ENCODE measurements around the gene PAM. TPM values are rescaled to one million over a fixed set of nuclear protein-coding genes. Genes with fewer than 3 reads are reported as not detected.

The PAM gene
- total and polyA plus RNA-seq, 5 experiments from 2014 or later: 8.0 to 15.9 (median 9.7) TPM

- DNase-seq: no peak
- no peak for ATAC-seq
- peaks cover 0 to 5% (median 5%) of the 10 kb centered on the region in 3 donors for H3K36me3 Mint-ChIP-seq
- no peaks in the 10 kb centered on the region for H3K27me3 Mint-ChIP-seq
- H3K4me1 Mint-ChIP-seq: no peaks in the 10 kb centered on the region
- no peak overlapping the region for H3K4me3 Mint-ChIP-seq
- H3K9me3 Mint-ChIP-seq: peaks cover 0 to 4% (median 0%) of the 10 kb centered on the region in 9 donors
- H3K27ac Mint-ChIP-seq: no peak overlapping the region
- POLR2A ChIA-PET: no interaction called here
Observed at GRCh38 chr5:102876610-102877009, 121.5 kb downstream of the PAM start.

GRCh38 chr5:102879741-102880140, 124.6 kb downstream of the PAM start:
- POLR2A ChIA-PET: no interaction called here
- DNase-seq: no peak
- H3K4me3 Mint-ChIP-seq: no peak overlapping the region
- no peaks in the 10 kb centered on the region for H3K27me3 Mint-ChIP-seq
- peak overlapping the region in 1 of 10 donors; percentile 72 for H3K27ac Mint-ChIP-seq
- H3K4me1 Mint-ChIP-seq: no peaks in the 10 kb centered on the region
- H3K9me3 Mint-ChIP-seq: peaks cover 0 to 4% (median 0%) of the 10 kb centered on the region in 9 donors
- no peak for ATAC-seq
- H3K36me3 Mint-ChIP-seq: peaks cover 0 to 5% (median 3%) of the 10 kb centered on the region in 3 donors

GRCh38 chr5:102886586-102886985, 131.5 kb downstream of the PAM start:
- POLR2A ChIA-PET: no interaction called here
- H3K36me3 Mint-ChIP-seq: peaks cover 0 to 2% (median 0%) of the 10 kb centered on the region in 3 donors

GRCh38 chr5:102888483-102888882, 133.4 kb downstream of the PAM start:
- H3K9me3 Mint-ChIP-seq: no peaks in the 10 kb centered on the region
- ATAC-seq (no peak), DNase-seq (no peak)
- peak overlapping the region in 3 of 10 donors; percentile 37 to 52 (median 49) for H3K4me3 Mint-ChIP-seq
- H3K27ac Mint-ChIP-seq: peak overlapping the region in 1 of 10 donors; percentile 76
- H3K27me3 Mint-ChIP-seq: no peaks in the 10 kb centered on the region
- peaks cover 0 to 23% (median 7%) of the 10 kb centered on the region in 4 donors for H3K4me1 Mint-ChIP-seq
- peaks cover 0 to 2% (median 0%) of the 10 kb centered on the region in 3 donors for H3K36me3 Mint-ChIP-seq
- POLR2A ChIA-PET: no interaction called here

More at GRCh38 chr5:102886586-102886985, 131.5 kb downstream of the PAM start:
- no peak overlapping the region for H3K4me3 Mint-ChIP-seq
- H3K9me3 Mint-ChIP-seq: no peaks in the 10 kb centered on the region
- H3K4me1 Mint-ChIP-seq: peaks cover 0 to 23% (median 7%) of the 10 kb centered on the region in 4 donors
- ATAC-seq (no peak), DNase-seq (no peak)
- no peaks in the 10 kb centered on the region for H3K27me3 Mint-ChIP-seq
- H3K27ac Mint-ChIP-seq: no peak overlapping the region

- no peaks in the 10 kb centered on the region for H3K9me3 Mint-ChIP-seq
Observed at GRCh38 chr5:102889033-102889432, 133.9 kb downstream of the PAM start.

GRCh38 chr5:102890133-102890532, 135.0 kb downstream of the PAM start:
- Mint-ChIP-seq H3K9me3 (no peaks in the 10 kb centered on the region), H3K36me3 (peaks cover 0 to 2% (median 0%) of the 10 kb centered on the region in 3 donors), H3K4me3 (no peak overlapping the region), H3K27me3 (peaks cover 0 to 8% (median 0%) of the 10 kb centered on the region in 5 donors), H3K27ac (no peak overlapping the region), H3K4me1 (peaks cover 0 to 23% (median 8%) of the 10 kb centered on the region in 4 donors)
- ATAC-seq: no peak
- POLR2A ChIA-PET: no interaction called here
- DNase-seq: no peak

More at GRCh38 chr5:102889033-102889432, 133.9 kb downstream of the PAM start:
- no peak for ATAC-seq
- POLR2A ChIA-PET: no interaction called here
- no peak overlapping the region for H3K4me3 Mint-ChIP-seq
- DNase-seq: no peak
- H3K4me1 Mint-ChIP-seq: peaks cover 0 to 23% (median 8%) of the 10 kb centered on the region in 4 donors
- H3K27me3 Mint-ChIP-seq: peaks cover 0 to 3% (median 0%) of the 10 kb centered on the region in 5 donors
- peak overlapping the region in 1 of 10 donors; percentile 72 for H3K27ac Mint-ChIP-seq
- peaks cover 0 to 2% (median 0%) of the 10 kb centered on the region in 3 donors for H3K36me3 Mint-ChIP-seq

- Mint-ChIP-seq H3K4me3 (no peak overlapping the region), H3K9me3 (no peaks in the 10 kb centered on the region), H3K27ac (no peak overlapping the region), H3K27me3 (peaks cover 0 to 8% (median 0%) of the 10 kb centered on the region in 5 donors), H3K4me1 (peaks cover 0 to 23% (median 8%) of the 10 kb centered on the region in 4 donors), H3K36me3 (peaks cover 0 to 2% (median 0%) of the 10 kb centered on the region in 3 donors)
- ATAC-seq (no peak), DNase-seq (no peak)
- POLR2A ChIA-PET: no interaction called here
Observed at GRCh38 chr5:102891175-102891574, 136.1 kb downstream of the PAM start.

- Mint-ChIP-seq H3K4me1 (peaks cover 0 to 6% (median 1%) of the 10 kb centered on the region in 4 donors), H3K27me3 (peaks cover 0 to 8% (median 0%) of the 10 kb centered on the region in 5 donors), H3K27ac (no peak overlapping the region), H3K4me3 (no peak overlapping the region), H3K36me3 (no peaks in the 10 kb centered on the region), H3K9me3 (no peaks in the 10 kb centered on the region)
- ATAC-seq (no peak), DNase-seq (no peak)
- POLR2A ChIA-PET: no interaction called here
Observed at GRCh38 chr5:102893942-102894341, 138.8 kb downstream of the PAM start.

GRCh38 chr5:102895234-102895633, 140.1 kb downstream of the PAM start:
- Mint-ChIP-seq H3K27ac (no peak overlapping the region), H3K4me1 (peaks cover 0 to 5% (median 1%) of the 10 kb centered on the region in 4 donors), H3K27me3 (peaks cover 0 to 8% (median 0%) of the 10 kb centered on the region in 5 donors), H3K9me3 (no peaks in the 10 kb centered on the region), H3K4me3 (no peak overlapping the region), H3K36me3 (no peaks in the 10 kb centered on the region)
- DNase-seq: no peak
- POLR2A ChIA-PET: no interaction called here
- no peak for ATAC-seq

GRCh38 chr5:102895976-102896375, 140.9 kb downstream of the PAM start:
- ATAC-seq (no peak), DNase-seq (no peak)
- Mint-ChIP-seq H3K9me3 (no peaks in the 10 kb centered on the region), H3K27ac (no peak overlapping the region), H3K36me3 (no peaks in the 10 kb centered on the region), H3K4me1 (peaks cover 0 to 5% (median 1%) of the 10 kb centered on the region in 4 donors), H3K4me3 (no peak overlapping the region), H3K27me3 (peaks cover 0 to 8% (median 0%) of the 10 kb centered on the region in 5 donors)
- POLR2A ChIA-PET: no interaction called here

- H3K4me1 Mint-ChIP-seq: peaks cover 0 to 5% (median 0%) of the 10 kb centered on the region in 4 donors
- H3K36me3 Mint-ChIP-seq: peaks cover 0 to 2% (median 0%) of the 10 kb centered on the region in 3 donors
- H3K27me3 Mint-ChIP-seq: no peaks in the 10 kb centered on the region
- H3K9me3 Mint-ChIP-seq: peaks cover 0 to 6% (median 0%) of the 10 kb centered on the region in 9 donors
- POLR2A ChIA-PET: no interaction called here
- ATAC-seq (no peak), DNase-seq (no peak)
- H3K27ac Mint-ChIP-seq: no peak overlapping the region
- no peak overlapping the region for H3K4me3 Mint-ChIP-seq
Observed at GRCh38 chr5:102901424-102902134, 146.5 kb downstream of the PAM start.

GRCh38 chr5:102902135-102902448, 147.0 kb downstream of the PAM start:
- Mint-ChIP-seq H3K27ac (no peak overlapping the region), H3K27me3 (no peaks in the 10 kb centered on the region), H3K4me3 (no peak overlapping the region), H3K4me1 (peaks cover 0 to 5% (median 0%) of the 10 kb centered on the region in 4 donors), H3K36me3 (peaks cover 0 to 2% (median 0%) of the 10 kb centered on the region in 3 donors), H3K9me3 (peaks cover 0 to 10% (median 4%) of the 10 kb centered on the region in 9 donors)
- no peak for DNase-seq
- no peak for ATAC-seq
- POLR2A ChIA-PET: no interaction called here

- ATAC-seq: no peak
- peaks cover 0 to 10% (median 4%) of the 10 kb centered on the region in 9 donors for H3K9me3 Mint-ChIP-seq
Observed at GRCh38 chr5:102902647-102903046, 147.5 kb downstream of the PAM start.

More at GRCh38 chr5:102902647-102903046, 147.5 kb downstream of the PAM start:
- no peaks in the 10 kb centered on the region for H3K27me3 Mint-ChIP-seq
- H3K4me1 Mint-ChIP-seq: peaks cover 0 to 5% (median 0%) of the 10 kb centered on the region in 4 donors
- peaks cover 0 to 2% (median 0%) of the 10 kb centered on the region in 3 donors for H3K36me3 Mint-ChIP-seq
- H3K4me3 Mint-ChIP-seq: no peak overlapping the region
- POLR2A ChIA-PET: no interaction called here
- no peak overlapping the region for H3K27ac Mint-ChIP-seq
- no peak for DNase-seq
